ENCODE results near the gene PLEKHG4.

DNA sequence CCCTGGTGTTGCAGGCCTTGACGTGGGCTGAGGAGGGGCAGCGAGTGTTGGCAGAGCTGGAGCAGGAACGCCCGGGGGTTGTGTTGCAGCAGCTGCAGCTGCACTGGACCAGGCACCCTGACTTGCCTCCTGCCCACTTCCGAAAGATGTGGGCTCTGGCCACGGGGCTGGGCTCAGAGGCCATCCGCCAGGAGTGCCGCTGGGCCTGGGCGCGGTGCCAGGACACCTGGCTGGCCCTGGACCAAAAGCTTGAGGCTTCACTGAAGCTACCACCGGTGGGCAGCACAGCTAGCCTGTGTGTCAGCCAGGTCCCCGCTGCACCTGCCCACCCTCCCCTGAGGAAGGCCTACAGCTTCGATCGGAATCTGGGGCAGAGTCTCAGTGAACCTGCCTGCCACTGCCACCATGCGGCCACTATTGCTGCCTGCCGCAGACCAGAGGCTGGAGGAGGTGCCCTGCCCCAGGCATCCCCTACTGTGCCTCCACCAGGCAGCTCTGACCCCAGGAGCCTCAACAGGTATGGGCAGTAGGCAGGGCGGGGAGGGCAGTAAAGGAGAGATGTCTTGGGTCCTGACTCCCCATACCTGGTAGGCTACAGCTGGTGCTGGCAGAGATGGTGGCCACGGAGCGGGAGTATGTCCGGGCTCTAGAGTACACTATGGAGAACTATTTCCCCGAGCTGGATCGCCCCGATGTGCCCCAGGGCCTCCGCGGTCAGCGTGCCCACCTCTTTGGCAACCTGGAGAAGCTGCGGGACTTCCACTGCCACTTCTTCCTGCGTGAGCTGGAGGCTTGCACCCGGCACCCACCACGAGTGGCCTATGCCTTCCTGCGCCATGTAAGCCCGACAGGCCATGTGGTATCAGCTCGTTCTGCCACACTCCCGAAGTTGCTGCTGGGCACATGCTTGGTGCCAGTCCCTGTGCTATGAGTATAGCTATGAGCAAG is 5.6 kb downstream of the PLEKHG4 start:
- TF ChIP-seq EP300 (IDR thresholded peaks at IDR 0.05) (no peak), POLR2A (IDR thresholded peaks at IDR 0.05) (no peak)
- TF ChIP-seq, protein P1, sequence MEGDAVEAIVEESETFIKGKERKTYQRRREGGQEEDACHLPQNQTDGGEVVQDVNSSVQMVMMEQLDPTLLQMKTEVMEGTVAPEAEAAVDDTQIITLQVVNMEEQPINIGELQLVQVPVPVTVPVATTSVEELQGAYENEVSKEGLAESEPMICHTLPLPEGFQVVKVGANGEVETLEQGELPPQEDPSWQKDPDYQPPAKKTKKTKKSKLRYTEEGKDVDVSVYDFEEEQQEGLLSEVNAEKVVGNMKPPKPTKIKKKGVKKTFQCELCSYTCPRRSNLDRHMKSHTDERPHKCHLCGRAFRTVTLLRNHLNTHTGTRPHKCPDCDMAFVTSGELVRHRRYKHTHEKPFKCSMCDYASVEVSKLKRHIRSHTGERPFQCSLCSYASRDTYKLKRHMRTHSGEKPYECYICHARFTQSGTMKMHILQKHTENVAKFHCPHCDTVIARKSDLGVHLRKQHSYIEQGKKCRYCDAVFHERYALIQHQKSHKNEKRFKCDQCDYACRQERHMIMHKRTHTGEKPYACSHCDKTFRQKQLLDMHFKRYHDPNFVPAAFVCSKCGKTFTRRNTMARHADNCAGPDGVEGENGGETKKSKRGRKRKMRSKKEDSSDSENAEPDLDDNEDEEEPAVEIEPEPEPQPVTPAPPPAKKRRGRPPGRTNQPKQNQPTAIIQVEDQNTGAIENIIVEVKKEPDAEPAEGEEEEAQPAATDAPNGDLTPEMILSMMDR (IDR thresholded peaks at IDR 0.05): no peak

Data from ovary (tissue), 3 donors.